Prostate gland (tissue), 2 donors: ENCODE measurements around the gene TTYH3. TPM values are rescaled to one million over a fixed set of nuclear protein-coding genes. Genes with fewer than 3 reads are reported as not detected.

Experiments
- DNase-seq: peaks from one replicate; pipeline ENCODE4 v3.0.0-alpha.2; 2019; ENCODE audit warnings: low spot score
- H3K27ac ChIP-seq, 2 donors: fragments of 200-600 bp; sonication (generic); 2 replicates each; pipeline ENCODE4 v1.5.1; 2017 to 2019
- H3K27me3 ChIP-seq: fragments of 200-600 bp; sonication (generic); replicated peaks from 2 replicates; pipeline ENCODE4 v1.5.1; 2019; ENCODE audit not compliant: insufficient read depth
- H3K36me3 ChIP-seq, 2 donors: fragments of 200-600 bp; sonication (generic); 1 replicate in 1 of 2; 2 replicates in 1 of 2; pipeline versions ENCODE4 v1.5.1 to v1.8.1; 2017 to 2019
- H3K4me1 ChIP-seq: fragments of 200-600 bp; sonication (generic); replicated peaks from 2 replicates; pipeline ENCODE4 v1.5.1; 2019
- H3K4me3 ChIP-seq, 2 donors: fragments of 200-600 bp; sonication (generic); 2 replicates each; pipeline ENCODE4 v1.5.1; 2017 to 2019
- H3K9me3 ChIP-seq: fragments of 200-600 bp; sonication (generic); 2 replicates; pipeline ENCODE4 v1.5.1; 2017
- CTCF ChIP-seq, 4 experiments: fragments of 200-600 bp in 2 of 4; fragments of 450-650 bp in 2 of 4; sonication (generic) in 2 of 4; IDR thresholded peaks; 1 replicate in 3 of 4; 2 replicates in 1 of 4; pipeline ENCODE4 v1.5.1; 2016 to 2019; ENCODE audit warnings: antibody characterized with exemption in 4 of 4, mild to moderate bottlenecking in 2 of 4, moderate library complexity in 2 of 4
- POLR2A ChIP-seq: fragments of 450-650 bp; IDR thresholded peaks from one replicate; pipeline ENCODE4 v1.6.1; 2016; ENCODE audit warnings: antibody characterized with exemption, mild to moderate bottlenecking
- POLR2AphosphoS5 ChIP-seq: sonication (generic); formaldehyde crosslinking; IDR thresholded peaks from one replicate; pipeline ENCODE4 v1.6.1; 2017; ENCODE audit warnings: antibody characterized with exemption
- WGBS: methylation state at CpG from one replicate; pipeline ENCODE4 v1.1.5; 2018; 5-methylcytosine and 5-hydroxymethylcytosine counted together
- intact Hi-C: fragments of 100-400 bp; cut with DNase I; formaldehyde crosslinking; loops from one replicate; pipeline ENCODE4 v1.14.2; 2022
- total RNA-seq, 2 donors: library from RNA; depleted of rRNA; stranded (reverse); fragments of >200 nt; gene quantifications; one replicate each; pipeline ENCODE4 v1.1.0, GENCODE V29; 2016

TTYH3 gene
- total RNA-seq, 2 donors from 2014 or later, result 30.1 to 76.2 TPM

DNA sequence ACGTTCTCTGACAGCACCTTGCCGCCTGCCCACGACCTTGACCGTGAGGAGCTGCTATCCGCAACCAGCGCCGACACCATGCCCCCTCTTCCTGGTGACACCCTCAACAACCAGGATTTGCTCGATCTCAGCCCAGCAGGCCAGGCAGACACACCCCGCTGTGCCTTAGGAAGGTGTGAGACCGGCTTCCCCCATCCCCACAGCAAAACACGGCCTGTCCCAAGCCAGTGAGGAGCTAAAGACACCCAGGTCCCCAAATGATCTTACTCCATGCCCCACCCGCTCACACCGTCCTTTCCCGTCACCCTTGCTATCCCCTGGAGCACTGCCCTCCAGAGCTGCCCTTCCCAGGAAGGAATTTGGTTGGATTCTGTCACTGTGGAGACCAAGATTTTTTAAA is 21.3 kb upstream of the TTYH3 start:
- no peak overlapping the region for H3K4me3 ChIP-seq
- DNase-seq, result no peak
- no peaks in the 10 kb centered on the region for H3K9me3 ChIP-seq
- H3K36me3 ChIP-seq, result no peaks in the 10 kb centered on the region
- intact Hi-C loops, result no loop called here
- H3K27me3 ChIP-seq, result no peaks in the 10 kb centered on the region
- 89% methylated on average over 14 of the region's 14 CpGs for WGBS
- H3K27ac ChIP-seq, result no peak overlapping the region
- H3K4me1 ChIP-seq, result no peaks in the 10 kb centered on the region
- TF ChIP-seq CTCF (IDR thresholded peaks at IDR 0.05) (no peak), POLR2A (no peak), POLR2AphosphoS5 (no peak)

DNA sequence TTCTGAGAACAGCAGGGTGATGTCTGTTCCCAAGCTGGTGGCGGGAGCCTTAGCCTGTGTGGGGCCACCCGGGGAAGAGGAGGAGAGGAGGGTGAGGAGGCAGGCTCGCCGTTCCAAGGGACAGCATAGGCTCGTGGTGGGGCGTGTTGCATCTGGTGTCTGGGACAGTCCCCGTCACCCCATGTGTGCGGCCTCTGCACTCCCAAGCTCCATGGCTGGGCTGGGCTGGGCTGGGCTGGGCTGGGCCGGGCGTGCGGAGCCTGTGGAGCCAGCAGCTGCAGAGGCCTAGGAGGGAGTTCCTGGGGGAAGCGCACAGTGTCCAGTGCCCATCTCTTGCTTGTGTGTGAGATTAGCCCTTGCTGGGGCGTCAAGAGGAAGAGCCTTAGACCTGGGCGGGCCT is 20.9 kb upstream of the TTYH3 start:
- 88% methylated on average over 14 of the region's 14 CpGs for WGBS

DNA sequence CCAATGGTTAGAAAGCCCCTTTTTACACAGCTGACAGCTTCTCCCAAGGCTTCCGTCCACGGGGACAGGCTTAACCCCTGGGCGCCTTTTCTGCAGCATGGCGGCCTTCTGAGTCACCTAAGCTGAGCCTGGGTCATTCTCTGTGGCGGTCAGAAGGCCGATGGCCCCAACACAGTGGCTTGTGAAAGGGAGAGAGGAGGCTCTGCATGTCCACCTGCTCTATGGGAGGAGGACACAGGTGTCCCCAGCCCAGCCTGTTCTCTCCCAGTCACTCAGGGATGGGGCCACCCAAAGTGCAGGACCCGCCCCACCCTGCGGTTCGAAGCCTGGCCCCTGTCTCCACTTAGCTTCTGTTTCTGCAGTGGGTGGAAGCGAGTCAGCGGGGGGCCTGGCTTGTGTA is 20.4 kb upstream of the TTYH3 start:
- intact Hi-C loops, result no loop called here
- Histone ChIP-seq H3K27me3 (no peaks in the 10 kb centered on the region), H3K9me3 (no peaks in the 10 kb centered on the region), H3K36me3 (no peaks in the 10 kb centered on the region), H3K4me1 (no peaks in the 10 kb centered on the region), H3K27ac (no peak overlapping the region), H3K4me3 (no peak overlapping the region)
- no peak for DNase-seq
- no peak for TF ChIP-seq POLR2A
- no peak for TF ChIP-seq POLR2AphosphoS5
- WGBS, result 86% methylated on average over 11 of the region's 11 CpGs

More for the DNA sequence above, 20.9 kb upstream of the TTYH3 start:
- H3K4me3 ChIP-seq, result no peak overlapping the region
- TF ChIP-seq POLR2AphosphoS5 (no peak), POLR2A (no peak), CTCF (IDR thresholded peaks at IDR 0.05) (no peak)
- H3K36me3 ChIP-seq, result no peaks in the 10 kb centered on the region
- intact Hi-C loops, result no loop called here
- no peaks in the 10 kb centered on the region for H3K9me3 ChIP-seq
- H3K27ac ChIP-seq, result no peak overlapping the region
- no peaks in the 10 kb centered on the region for H3K4me1 ChIP-seq
- no peak for DNase-seq
- no peaks in the 10 kb centered on the region for H3K27me3 ChIP-seq

DNA sequence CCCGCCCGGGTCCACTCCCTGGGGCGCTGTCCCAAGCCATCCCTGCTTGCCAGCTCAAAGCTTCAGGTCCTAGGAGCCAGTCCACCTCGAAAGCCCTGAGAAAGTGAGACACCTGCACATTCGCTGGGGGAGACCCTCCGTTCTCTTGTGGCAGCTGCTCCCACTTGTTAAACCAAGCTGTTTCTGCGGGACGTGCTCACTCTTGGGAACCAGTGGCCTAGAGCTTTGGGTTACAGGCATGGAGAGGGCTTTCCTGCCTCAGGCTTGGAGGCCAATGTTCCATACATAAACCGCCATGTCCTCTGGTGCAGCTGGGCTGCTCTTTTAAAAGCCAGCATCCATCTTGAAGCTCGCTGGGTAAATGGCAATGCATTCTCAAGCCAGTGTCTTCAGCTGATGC is 19.9 kb upstream of the TTYH3 start:
- Histone ChIP-seq H3K4me1 (no peaks in the 10 kb centered on the region), H3K4me3 (no peak overlapping the region), H3K36me3 (no peaks in the 10 kb centered on the region), H3K27me3 (no peaks in the 10 kb centered on the region), H3K9me3 (no peaks in the 10 kb centered on the region), H3K27ac (no peak overlapping the region)
- no peak for TF ChIP-seq POLR2AphosphoS5
- intact Hi-C loops, result no loop called here
- DNase-seq, result no peak
- WGBS, result 93% methylated on average over 10 of the region's 10 CpGs

DNA sequence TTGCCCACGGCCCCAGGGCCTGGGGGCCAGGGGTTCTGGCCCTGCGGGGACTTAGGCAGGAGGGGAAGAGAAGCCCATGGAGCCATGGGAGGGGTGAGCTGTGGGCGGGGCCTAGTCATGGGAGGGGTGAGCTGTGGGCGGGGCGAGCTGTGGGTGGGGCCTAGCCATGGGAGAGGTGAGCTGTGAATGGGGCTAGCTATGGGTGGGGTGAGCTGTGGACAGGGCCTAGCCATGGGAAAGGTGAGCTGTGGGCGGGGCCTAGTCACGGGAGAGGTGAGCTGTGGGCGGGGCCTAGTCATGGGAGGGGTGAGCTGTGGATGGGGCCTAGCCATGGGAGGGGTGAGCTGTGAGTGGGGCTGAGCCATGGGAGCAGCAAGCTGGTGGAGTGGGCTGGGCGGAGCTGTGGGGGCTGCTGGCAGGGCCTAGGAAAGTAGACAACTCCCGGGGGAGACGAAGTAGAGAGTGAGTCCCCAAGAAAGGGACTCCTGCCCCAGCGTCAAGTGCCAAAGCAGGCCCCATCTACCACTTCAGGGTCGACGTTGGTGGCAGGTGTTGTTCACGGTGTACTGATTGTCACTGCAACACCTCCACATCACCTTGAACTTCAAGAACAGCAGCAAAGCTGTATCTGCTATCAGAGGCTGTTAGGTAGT is 19.2 kb upstream of the TTYH3 start:
- 82% methylated on average over 15 of the region's 15 CpGs for WGBS
- Histone ChIP-seq H3K4me3 (no peak overlapping the region), H3K27me3 (no peaks in the 10 kb centered on the region), H3K36me3 (no peaks in the 10 kb centered on the region), H3K9me3 (no peaks in the 10 kb centered on the region), H3K27ac (no peak overlapping the region), H3K4me1 (no peaks in the 10 kb centered on the region)
- intact Hi-C loops, result no loop called here
- TF ChIP-seq POLR2AphosphoS5 (no peak), POLR2A (no peak), CTCF (IDR thresholded peaks at IDR 0.05) (no peak)
- no peak for DNase-seq
